ENCODE data around the gene CD79A.

CD79A gene

DNA sequence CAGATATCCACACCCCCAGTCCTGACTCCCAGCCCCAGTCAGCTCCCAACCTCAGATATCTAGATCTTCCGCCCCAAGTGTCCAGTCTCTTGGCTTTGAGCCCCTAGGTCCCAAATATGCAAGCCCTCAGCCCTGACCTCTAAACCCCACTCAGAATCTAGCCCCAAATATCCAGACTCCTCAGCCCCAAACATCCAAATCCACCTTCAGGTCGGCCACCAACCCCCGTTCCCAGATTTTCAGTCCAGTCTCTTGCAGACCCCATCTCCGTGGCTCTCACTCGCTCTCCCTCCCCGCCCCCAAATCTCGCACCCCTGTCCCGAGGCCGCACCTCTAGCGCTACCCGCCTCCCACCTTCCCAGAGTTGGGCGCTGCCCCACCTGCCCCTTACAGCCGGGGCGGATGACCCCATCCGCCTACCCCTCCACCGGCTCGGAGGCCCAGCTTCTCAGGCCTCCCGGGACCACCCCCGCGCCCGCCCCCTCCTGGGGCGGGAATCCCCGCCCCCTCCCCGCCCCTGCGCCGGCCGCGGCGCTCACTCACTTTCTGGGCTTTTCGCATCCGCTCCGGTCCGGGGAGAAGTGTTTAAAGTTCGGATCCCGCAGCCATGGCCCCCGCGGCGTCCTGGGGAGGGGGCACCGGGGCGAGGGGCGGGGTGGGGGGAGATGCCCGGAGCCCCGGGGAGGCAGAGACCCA lies 50.6 kb downstream of the CD79A start:
- DNase-seq (ENCODE audit: low read depth, low spot score): no peak

GRCh38 chr19:41928221-41928683 lies 51.2 kb downstream of the CD79A start, which contains the start of gene ERFL:
Gene ERFL, minus strand, starts transcription at chr19:41928449. Its CDS starts 15,530 bp downstream, at chr19:41912919.
- H3K27ac ChIP-seq: no peak within 1 kb of the TSS
- DNase-seq (ENCODE audit: low read depth, low spot score): no peak

More for the DNA sequence above, 50.6 kb downstream of the CD79A start:
- H3K27ac ChIP-seq: no peak overlapping the region

- no peak overlapping the region for H3K27ac ChIP-seq
- DNase-seq (ENCODE audit: low read depth, low spot score): no peak
These were observed 51.9 kb downstream of the CD79A start for GRCh38 chr19:41928754-41929535.

DNA sequence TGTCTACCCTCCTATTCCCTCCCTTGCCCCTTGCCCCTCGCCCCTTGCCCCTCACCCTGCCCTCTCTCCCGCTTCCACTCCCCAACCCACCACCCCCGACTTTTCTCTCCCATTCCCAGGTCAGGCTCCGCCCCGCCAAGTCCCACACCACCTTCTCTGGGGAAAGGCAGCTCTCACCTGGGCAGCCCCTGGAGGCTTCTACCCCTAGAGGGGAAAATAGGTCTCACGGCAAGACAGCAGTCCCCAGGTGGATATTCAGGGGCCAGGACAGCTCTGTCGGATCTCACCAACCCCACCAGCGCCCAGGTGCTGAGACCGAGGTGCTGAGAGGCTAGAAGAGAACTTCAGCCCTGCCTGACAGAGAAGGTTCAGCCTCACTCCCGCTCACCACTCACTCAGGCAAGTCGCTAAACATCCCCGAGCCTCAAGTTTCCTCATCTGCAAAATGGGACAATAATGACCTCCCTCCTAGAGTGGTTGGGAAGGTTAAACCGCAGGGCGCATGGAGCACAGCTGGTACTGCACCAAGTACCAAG lies 52.5 kb downstream of the CD79A start:
- no peak for DNase-seq (ENCODE audit: low read depth, low spot score)
- H3K27ac ChIP-seq: no peak overlapping the region

DNA sequence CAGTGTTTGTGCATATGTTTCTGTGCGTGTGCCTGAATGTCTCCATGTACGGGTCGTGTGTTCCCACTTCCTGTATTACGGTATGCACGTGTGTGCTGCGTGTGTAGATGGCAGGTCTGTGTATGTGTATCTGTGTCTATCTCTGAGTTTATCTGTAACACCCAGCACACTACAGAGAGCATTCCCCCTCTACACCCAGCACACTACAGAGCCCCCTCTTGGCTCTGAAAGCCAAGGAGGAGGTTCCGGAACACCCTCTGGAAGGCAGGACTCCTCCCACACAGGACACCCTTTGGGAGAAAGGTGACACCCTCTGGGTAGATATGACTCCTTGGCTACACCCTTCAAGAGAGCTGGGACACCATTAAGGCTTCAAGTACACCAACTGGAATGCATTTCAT lies 53.2 kb downstream of the CD79A start:
- no peak overlapping the region for H3K27ac ChIP-seq
- no peak for DNase-seq (ENCODE audit: low read depth, low spot score)
